GM19025 (cell line): Measurements from ENCODE around the gene ALG1.

Experiments used
- ATAC-seq: cut with Tn5 transposase; IDR thresholded peaks from one replicate; pipeline ENCODE4 v1.9.1; 2021; ENCODE audit warnings: mild to moderate bottlenecking, low read depth, moderate library complexity; ENCODE audit not compliant: unreplicated experiment

Gene ALG1, protein sequence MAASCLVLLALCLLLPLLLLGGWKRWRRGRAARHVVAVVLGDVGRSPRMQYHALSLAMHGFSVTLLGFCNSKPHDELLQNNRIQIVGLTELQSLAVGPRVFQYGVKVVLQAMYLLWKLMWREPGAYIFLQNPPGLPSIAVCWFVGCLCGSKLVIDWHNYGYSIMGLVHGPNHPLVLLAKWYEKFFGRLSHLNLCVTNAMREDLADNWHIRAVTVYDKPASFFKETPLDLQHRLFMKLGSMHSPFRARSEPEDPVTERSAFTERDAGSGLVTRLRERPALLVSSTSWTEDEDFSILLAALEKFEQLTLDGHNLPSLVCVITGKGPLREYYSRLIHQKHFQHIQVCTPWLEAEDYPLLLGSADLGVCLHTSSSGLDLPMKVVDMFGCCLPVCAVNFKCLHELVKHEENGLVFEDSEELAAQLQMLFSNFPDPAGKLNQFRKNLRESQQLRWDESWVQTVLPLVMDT

DNA sequence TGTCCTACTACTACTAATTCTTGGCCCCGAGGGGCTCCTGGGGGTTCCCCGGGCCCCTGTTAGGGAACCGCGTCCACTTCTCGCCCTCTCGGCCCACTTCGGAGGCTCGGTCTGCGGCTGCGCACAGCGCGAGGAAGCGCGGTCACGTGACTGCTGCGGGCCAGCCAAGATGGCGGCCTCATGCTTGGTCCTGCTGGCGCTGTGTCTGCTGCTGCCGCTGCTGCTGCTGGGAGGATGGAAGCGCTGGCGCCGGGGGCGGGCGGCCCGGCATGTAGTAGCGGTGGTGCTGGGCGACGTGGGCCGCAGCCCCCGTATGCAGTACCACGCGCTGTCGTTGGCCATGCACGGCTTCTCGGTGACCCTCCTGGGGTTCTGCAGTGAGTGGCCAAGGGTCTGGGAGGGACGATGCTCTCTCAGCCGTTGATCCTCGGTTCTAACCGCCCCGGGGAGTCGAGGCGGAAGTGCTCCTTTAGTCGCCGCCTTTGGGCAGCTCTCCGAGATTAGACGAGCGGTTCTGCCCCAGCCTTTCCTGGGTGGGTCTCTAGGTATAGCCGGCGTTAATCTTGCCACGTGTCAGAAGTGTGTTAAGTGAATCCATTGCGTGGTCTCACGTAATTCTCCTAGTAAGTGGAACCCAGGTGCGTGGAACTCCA is at the start of gene ALG1:
Gene ALG1, plus strand, starts transcription at position 163 of the 653 bp plus-strand sequence. Its CDS starts 7 bp downstream, at position 170.
- peak; percentile 83 for ATAC-seq

- ATAC-seq: no peak
Observed at GRCh38 chr16:5022521-5022920, 49.1 kb upstream of the ALG1 start.

- ATAC-seq: no peak
Observed at GRCh38 chr16:5024632-5025031, 47.0 kb upstream of the ALG1 start.

GRCh38 chr16:5025171-5025632 is 46.4 kb upstream of the ALG1 start:
- no peak for ATAC-seq

GRCh38 chr16:5026664-5027063 is 45.0 kb upstream of the ALG1 start:
- ATAC-seq: no peak

DNA sequence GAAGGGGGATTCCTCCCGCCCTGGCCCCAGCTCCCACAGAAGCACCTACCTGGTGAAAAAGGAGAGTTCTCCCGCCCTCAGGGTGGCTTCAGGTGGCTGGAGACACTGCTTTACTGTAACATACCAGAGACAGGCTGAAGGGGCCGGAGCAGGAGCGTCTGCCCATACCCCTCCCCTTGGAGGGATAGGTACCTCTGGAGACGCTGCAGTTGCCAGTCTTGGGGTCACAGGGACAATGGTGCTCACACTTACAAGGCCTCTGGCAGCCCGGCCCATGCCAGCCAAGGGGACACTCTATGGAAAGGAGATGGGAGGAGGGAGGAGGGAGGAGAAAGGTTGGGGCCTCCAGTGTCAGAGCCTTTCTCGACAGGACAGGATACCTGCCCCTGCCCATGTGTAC is 44.6 kb upstream of the ALG1 start:
- no peak for ATAC-seq

DNA sequence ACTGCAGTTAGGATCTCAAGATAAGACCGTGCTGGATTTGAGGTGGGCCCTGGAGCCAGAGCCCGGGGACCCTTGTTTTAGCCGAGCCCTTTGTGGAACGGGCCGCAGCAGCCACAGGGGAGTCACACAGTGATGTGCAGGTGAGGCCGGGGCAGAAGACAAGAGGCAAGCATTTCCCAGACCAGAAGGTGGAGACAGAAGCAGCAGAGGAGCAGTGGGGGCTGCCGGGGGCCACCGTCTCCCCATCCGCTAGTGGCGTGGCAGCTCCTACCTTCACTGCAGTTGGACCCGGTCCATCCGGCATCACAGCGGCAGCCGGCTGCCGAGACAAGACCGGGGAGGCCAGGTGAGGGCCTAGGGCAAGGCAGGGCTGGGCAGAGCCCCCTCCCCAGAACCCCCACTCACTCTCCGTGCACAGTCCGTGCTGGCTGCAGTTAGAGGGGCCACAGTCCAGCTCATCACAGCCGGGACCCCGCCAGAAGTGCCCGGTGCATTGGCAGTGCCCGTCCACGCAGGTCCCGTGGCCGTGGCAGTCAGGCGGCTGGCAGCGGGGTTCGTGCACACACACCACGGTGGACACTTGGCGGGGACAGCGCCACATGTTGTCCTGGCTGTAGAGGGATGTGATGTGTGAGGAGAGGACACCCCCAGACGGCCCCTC is 43.9 kb upstream of the ALG1 start:
- ATAC-seq: no peak

DNA sequence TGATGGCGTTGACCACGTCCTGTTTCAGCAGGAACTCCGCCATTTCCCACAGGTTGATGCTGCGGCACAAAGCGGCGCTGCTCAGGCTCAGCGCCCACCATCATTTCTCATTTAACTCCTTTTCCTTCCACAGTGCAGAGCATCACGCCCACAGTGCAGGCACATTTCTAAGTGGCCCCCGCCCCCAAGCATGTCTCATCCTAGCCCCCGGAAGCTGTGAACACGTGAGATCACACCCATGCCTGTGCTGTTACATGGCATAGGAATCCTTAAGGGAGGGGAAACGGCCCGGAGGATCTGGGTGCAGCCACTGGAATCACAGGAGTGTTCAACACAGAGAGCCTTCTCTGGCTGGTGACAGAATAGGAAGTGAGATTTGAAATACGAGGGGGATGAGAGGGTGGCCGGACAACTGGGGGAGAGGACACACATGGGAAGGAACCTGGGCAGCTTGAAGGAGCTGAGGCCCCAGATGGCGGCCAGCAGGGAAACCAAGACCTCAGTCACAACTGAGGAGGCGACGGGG is 42.6 kb upstream of the ALG1 start:
- no peak for ATAC-seq

DNA sequence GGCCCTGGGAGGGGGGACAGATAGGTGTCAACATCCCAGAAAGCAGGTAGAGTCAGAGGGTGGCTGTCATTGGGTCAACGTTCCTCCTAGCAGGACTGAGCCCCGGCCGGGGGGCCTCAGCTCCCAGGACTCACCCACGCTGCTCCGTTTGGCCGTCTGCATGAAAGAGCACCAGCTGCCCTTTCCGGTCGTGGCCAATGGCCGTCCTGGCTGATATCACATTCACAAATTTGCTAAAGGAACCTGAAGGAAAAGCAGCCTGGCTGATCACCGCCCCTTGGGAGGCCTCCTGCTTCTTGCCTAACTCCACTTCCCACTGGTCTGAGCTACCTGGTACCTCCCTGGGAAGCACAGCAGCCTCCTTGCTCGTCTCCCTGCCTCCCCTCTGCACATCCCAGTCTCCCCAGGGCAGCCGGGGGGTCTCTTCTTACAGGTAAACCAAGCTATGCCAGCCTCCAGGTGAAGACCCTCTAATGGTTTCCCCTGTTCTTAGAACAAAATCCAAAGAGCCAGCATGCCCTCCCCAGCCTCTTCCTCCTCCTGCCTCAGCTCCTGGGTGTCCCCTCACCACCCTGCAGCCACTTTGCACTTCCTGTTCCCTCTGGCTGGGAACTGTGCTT is 41.3 kb upstream of the ALG1 start:
- ATAC-seq: no peak

DNA sequence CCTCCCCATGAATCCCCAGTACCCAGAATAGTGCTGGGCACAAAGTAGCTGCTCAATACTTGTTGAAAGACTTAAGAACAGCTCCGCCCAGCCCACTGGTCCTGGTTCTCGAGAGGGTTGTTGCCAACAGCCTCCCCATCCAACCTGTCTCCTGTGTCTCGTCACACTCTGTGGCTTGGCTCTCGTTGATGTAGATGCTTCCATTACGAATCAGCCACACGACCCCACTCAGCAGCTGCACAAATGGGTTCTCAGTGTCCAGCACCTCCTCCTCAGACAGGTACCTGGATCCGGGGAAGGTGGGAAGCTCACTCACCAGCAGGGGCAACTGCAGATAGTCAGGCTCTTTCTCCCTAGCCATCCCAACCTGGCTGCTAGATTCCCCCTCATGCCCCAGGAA is 40.0 kb upstream of the ALG1 start:
- ATAC-seq: no peak

DNA sequence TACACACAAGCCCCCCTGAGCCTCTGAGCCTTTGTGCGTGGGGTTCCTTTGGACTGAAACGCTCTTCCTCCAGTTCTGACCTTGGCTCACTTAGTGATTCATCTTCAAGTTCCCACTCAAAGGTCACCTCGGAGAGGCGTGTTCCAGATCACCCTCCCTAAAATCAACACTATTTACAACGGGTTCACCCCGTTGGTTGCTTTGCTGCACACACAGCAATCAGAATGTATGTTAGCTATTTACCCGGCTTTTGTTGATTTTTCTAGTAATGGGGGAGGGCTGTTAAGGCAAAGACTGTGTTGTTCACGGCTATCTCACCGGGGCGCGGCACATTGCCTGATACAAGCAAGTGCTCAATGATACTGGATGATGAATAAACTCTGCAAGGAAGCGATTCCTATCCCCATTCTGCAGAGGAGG is 38.9 kb upstream of the ALG1 start:
- no peak for ATAC-seq

DNA sequence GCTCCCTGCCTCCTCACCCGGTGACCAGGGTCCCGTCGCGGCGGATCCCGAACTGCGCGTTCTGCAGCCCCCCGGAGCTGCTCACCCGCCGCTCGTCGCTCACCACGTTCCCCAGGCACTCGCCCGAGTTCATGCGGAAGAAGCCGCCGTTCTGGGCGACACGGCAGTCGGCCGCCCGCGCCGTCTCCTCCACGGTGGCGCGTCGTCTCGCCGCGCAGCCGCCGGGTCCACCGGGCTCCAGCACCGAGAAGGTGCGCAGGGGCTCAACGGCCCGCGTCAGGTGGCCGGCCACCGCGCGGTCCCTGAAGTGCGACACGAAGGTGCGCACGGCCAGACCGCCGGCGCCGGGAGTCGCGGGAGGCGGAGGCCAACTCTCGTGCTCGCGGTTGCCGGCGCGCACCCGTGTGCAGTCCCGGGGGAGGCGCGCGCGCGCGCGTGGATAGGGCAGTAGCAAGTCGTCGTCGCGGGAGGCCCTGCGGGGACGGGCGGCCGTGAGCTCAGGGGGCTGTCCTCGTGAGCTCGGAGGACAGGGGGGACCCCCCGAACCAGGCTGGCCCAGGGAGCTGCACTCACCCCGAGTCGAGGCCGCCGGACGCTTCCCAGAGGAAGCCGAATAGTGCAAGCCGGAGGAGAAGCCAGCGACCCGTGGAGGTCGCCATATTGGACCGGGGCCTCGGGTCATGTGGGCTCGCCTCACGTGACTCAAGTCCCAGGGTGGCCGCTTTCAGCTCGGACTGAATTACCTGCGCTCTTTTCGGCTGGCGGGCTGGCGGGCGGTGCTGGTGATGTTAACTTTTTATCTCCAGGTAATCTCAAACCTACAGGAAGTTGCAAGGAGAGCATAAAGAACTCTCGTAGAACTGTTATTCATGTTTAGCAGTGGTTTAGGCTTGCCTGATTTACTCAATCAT is 38.1 kb upstream of the ALG1 start, which contains the start of gene NAGPA:
Gene NAGPA, minus strand, starts transcription at position 680 of the 911 bp plus-strand sequence. Its CDS starts 21 bp downstream, at position 659.
- peak; percentile 82 for ATAC-seq

DNA sequence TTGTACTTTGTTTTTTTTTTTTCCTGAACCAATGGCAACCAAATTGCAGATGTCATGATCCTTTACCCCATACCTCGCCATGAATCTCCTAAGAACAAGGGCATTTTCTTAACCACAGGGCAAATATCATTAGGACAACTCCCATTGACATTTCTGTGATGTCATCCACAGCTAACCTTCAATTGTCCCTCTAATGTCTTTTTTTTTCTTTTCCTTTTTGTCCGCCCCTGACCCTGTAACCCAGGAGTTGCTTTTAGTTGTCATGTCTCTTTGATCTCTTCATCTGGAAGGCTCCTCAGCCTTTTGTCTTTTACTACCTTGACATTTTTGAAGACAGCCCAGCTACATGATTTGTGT is 37.5 kb upstream of the ALG1 start:
- no peak for ATAC-seq

- no peak for ATAC-seq
Observed at GRCh38 chr16:5035909-5036227, 35.8 kb upstream of the ALG1 start.

DNA sequence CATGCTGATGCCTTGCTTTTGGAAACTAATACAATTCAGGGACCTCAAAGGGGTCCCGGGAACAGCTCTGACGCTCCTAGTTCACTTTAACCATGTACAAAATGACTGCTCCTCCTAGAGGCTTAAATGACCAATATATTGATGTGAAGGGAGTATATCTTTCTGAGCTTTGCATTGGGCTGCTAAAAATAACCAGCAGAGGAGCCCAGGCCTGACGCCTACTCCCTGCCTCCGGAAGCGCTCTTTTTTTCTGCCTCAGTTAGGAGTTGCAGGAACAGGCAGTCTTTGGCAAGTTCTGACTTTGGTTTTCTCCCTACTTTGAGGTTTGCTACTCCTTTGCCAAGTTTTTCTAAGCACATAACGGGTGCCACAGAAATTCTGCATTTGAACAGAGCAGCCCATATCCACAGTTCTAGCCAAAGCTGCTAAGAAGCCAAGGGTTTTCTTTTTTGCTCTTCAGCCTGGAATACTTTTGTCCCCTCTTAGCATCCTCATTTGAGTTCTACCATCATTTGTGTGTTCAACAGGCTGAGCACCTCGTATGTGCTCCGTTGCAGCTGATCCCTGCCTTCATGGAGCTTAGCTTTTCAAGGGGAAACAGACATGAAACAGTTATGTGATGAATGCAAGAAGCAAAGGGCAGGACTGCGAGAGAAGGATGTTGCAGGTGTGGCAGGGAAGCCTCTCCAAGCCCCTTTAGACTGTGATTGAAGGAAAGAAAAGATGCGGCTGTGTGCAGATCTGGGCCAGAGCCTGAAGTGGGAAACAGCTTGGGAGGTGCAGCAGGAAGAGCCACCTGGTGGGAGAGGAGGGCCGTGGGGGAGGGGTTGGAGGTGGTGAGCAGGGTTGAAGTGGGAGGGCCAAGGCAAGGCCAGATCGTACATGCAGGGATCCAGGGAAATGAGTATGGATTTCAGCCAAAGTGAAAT is 35.2 kb upstream of the ALG1 start:
- ATAC-seq: no peak

DNA sequence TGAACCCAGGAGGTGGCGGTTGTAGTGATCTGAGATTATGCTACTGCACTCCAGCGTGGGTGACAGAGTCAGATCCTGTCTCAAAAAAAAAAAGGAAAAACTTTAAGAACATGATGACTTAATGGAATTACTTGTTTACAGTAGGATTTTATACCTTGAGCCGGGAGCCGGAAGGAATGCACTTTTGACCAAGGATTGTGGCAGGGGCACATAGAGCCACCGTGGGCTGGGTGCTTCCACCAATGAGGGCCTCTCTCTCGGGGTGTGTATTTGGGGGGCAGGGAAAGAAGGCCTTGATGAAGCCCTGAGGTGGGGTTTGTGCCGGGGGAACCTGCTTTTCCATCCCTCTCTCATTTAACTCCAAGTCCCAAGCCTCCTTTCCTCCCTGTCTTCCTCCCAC is 31.2 kb upstream of the ALG1 start:
- no peak for ATAC-seq

- peak; percentile 71 for ATAC-seq
Observed at GRCh38 chr16:5041600-5042133, 30.0 kb upstream of the ALG1 start.

- ATAC-seq: no peak
Observed at GRCh38 chr16:5042574-5043171, 29.0 kb upstream of the ALG1 start.
